HT1080 (cell line): Measurements from ENCODE around the gene SSR4. TPM values are rescaled to one million over a fixed set of nuclear protein-coding genes. Genes with fewer than 3 reads are reported as not detected.

Source experiments
- DNase-seq: peaks from one replicate; pipeline ENCODE4 v3.0.0-alpha.2; 2015; ENCODE audit warnings: low read depth
- total RNA-seq: library from RNA; depleted of rRNA; stranded (reverse); fragments of >200 nt; shearing (Covaris generic); gene quantifications from 2 replicates; pipeline ENCODE4 v1.2.3, GENCODE V29; 2014

SSR4 gene
- total RNA-seq, 1 experiment from 2014 or later = 76.9 TPM

GRCh38 chrX:153769158-153769864 lies 25.2 kb upstream of the SSR4 start:
- DNase-seq = no peak

- DNase-seq = no peak
These were observed 24.4 kb upstream of the SSR4 start for GRCh38 chrX:153769865-153770600.

- no peak for DNase-seq
These were observed 23.7 kb upstream of the SSR4 start for GRCh38 chrX:153770601-153771414.

GRCh38 chrX:153771415-153772315 lies 22.8 kb upstream of the SSR4 start:
- DNase-seq = no peak

- DNase-seq = no peak
These were observed 21.9 kb upstream of the SSR4 start for GRCh38 chrX:153772316-153773217.

- no peak for DNase-seq
These were observed 21.3 kb upstream of the SSR4 start for GRCh38 chrX:153773218-153773611.

GRCh38 chrX:153773741-153774575 lies 20.5 kb upstream of the SSR4 start:
- no peak for DNase-seq

GRCh38 chrX:153774576-153775292 lies 19.7 kb upstream of the SSR4 start:
- no peak for DNase-seq

GRCh38 chrX:153775293-153776119 lies 19.0 kb upstream of the SSR4 start:
- no peak for DNase-seq

- no peak for DNase-seq
These were observed 18.3 kb upstream of the SSR4 start for GRCh38 chrX:153776120-153776599.

- no peak for DNase-seq
These were observed 17.8 kb upstream of the SSR4 start for GRCh38 chrX:153776611-153777045.

- DNase-seq = no peak
These were observed 17.0 kb upstream of the SSR4 start for GRCh38 chrX:153777261-153778090.

- no peak for DNase-seq
These were observed 16.3 kb upstream of the SSR4 start for GRCh38 chrX:153778181-153778580.

GRCh38 chrX:153778684-153779101 lies 15.8 kb upstream of the SSR4 start:
- no peak for DNase-seq

GRCh38 chrX:153779891-153780677 lies 14.4 kb upstream of the SSR4 start:
- DNase-seq = no peak
